GM12872 (cell line): ENCODE data around the gene C1GALT1C1.

Source experiments
- TF ChIP-seq, protein P1 (sequence below): IDR thresholded peaks from 3 replicates; pipeline ENCODE4 v1.5.1; 2011; ENCODE audit warnings: low read depth, mild to moderate bottlenecking, low read length, moderate library complexity; ENCODE audit not compliant: insufficient read depth

C1GALT1C1 gene

DNA sequence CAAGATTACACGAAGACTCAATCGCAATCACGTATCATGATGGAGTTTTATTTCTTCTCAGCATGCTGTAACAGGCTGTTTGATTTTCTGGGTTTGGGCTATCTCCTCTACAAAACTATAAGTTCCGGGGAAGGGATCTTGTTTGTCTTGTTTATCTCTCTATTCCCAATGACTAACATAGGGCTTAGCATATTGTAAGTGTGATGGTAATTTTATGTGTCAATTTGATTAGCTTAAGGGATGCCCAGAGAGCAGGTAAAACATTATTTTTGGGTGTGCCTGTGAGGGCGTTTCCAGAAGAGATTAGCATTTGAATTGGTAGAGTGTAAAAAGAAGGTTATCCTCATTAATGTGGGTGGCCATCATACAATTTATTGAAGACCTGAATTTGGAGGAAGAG, 32.8 kb upstream of the C1GALT1C1 start:
- TF ChIP-seq, protein P1, sequence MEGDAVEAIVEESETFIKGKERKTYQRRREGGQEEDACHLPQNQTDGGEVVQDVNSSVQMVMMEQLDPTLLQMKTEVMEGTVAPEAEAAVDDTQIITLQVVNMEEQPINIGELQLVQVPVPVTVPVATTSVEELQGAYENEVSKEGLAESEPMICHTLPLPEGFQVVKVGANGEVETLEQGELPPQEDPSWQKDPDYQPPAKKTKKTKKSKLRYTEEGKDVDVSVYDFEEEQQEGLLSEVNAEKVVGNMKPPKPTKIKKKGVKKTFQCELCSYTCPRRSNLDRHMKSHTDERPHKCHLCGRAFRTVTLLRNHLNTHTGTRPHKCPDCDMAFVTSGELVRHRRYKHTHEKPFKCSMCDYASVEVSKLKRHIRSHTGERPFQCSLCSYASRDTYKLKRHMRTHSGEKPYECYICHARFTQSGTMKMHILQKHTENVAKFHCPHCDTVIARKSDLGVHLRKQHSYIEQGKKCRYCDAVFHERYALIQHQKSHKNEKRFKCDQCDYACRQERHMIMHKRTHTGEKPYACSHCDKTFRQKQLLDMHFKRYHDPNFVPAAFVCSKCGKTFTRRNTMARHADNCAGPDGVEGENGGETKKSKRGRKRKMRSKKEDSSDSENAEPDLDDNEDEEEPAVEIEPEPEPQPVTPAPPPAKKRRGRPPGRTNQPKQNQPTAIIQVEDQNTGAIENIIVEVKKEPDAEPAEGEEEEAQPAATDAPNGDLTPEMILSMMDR: no peak

- TF ChIP-seq, protein P1: no peak
Measured at GRCh38 chrX:120660637-120661036, 30.8 kb upstream of the C1GALT1C1 start.

- TF ChIP-seq, protein P1: no peak
Measured at GRCh38 chrX:120653000-120653399, 23.1 kb upstream of the C1GALT1C1 start.

DNA sequence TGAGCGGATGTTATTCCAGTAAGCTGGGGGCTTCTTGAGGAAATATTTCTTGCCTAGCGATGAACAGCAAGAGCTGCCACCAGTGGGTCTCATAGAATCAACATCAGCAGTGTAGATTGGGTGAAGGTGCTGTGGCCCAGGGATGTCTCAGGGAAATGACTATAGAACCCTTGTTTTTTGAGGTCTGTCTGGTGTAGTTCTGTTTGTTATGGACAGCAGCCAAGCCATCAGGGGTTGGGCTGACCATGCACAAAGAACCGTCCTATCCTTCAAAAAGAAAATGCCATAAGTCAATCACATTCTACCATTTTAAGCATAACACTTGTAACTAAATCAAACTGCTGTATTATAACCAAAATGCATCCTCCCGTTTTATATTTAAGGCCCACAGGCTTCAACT, 17.3 kb upstream of the C1GALT1C1 start:
- TF ChIP-seq, protein P1: no peak

DNA sequence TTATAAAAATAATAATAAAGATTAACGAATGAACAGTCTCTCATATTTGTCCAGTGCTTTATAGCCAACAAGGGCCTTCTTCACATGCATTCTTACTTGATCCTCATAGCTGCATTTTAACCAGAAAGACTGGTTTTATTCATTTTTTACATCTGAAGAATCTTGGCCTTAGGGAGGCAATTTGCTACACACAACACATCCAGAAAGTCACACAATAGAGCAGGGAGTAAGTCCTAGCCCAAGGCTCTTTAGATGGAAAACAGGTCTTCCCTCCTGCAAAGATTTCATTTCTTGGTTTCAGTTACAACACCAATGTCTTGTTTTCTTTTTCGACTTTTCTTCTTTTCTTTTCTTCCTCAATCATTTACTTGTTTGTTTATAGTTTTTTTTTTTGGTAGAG, 13.0 kb upstream of the C1GALT1C1 start:
- TF ChIP-seq, protein P1: no peak

- TF ChIP-seq, protein P1: no peak
Measured at GRCh38 chrX:120638619-120639018, 8.8 kb upstream of the C1GALT1C1 start.

GRCh38 chrX:120625371-120625770, 4.5 kb downstream of the C1GALT1C1 start:
- TF ChIP-seq, protein P1: no peak

DNA sequence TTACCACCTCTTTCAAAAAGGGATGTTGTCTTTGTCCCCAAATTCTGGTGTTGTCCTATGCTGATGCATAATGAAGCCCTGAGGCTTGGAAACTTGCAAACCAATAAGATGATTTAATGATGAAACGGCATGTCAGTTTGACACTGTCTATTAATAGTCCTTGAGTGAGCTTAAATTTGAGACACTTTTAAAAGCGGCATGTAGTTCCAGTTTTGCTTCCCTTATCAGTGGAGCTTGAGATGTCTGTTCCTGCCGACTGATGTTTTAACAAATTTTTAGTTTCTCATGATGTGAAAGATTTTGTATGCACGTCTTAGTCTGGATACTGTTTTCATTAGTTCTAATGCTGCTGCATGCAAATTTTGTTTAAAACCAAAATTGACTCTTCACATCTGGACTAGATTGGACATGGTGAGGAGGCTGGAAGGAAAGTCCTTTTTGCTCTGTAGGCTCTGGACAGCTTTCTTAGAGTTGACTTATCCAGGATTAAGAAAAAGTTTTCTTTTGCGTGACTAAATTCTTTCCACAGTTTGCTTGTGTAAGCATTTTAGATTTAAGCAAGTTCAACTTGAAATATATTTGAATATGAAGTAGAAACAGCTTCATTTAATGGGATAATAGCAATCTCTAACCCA, 11.7 kb downstream of the C1GALT1C1 start:
- TF ChIP-seq, protein P1: no peak
